AG09319 (cell line): ENCODE results near the gene CTU1.

Experiments
- DNase-seq: peaks from one replicate; pipeline ENCODE4 v3.0.0-alpha.2; 2010; ENCODE audit warnings: low read depth; ENCODE audit errors: extremely low read depth
- CTCF ChIP-seq: IDR thresholded peaks from 2 replicates; pipeline ENCODE4 v1.5.1; 2011; ENCODE audit warnings: low read depth, mild to moderate bottlenecking, inconsistent platforms, low read length, moderate library complexity

The CTU1 gene

GRCh38 chr19:51091126-51091525, 17.1 kb downstream of the CTU1 start:
- no peak for DNase-seq

GRCh38 chr19:51090471-51090870, 17.7 kb downstream of the CTU1 start:
- no peak for TF ChIP-seq CTCF
- no peak for DNase-seq

More at GRCh38 chr19:51091126-51091525, 17.1 kb downstream of the CTU1 start:
- TF ChIP-seq CTCF = no peak

- DNase-seq = no peak
- no peak for TF ChIP-seq CTCF
Observed at GRCh38 chr19:51089786-51090185, 18.4 kb downstream of the CTU1 start.

- no peak for DNase-seq
- TF ChIP-seq CTCF = no peak
Observed at GRCh38 chr19:51086153-51086850, 21.9 kb downstream of the CTU1 start.

GRCh38 chr19:51084505-51084904, 23.7 kb downstream of the CTU1 start:
- no peak for DNase-seq
- no peak for TF ChIP-seq CTCF

- DNase-seq = no peak
- TF ChIP-seq CTCF = no peak
Observed at GRCh38 chr19:51083783-51084182, 24.4 kb downstream of the CTU1 start.

- no peak for DNase-seq
- no peak for TF ChIP-seq CTCF
Observed at GRCh38 chr19:51083181-51083580, 25.0 kb downstream of the CTU1 start.
